ENCODE data around the gene NT5C1B.
A peak's percentile ranks its signal among the peaks of the same experiment; 100 is the strongest.

NT5C1B gene

GRCh38 chr2:18559531-18560030, 29.8 kb downstream of the NT5C1B start:
- Histone ChIP-seq H3K27ac (peak overlapping the region; percentile 93), H3K36me3 (peaks cover 24% of the 10 kb centered on the region), H3K4me3 (peak overlapping the region; percentile 92), H3K4me1 (peaks cover 14% of the 10 kb centered on the region), H4K20me1 (peaks cover 33% of the 10 kb centered on the region; the same call in 1 of the 2 replicates), H3K4me2 (peak overlapping the region; percentile 84), H3K9me3 (peaks cover 8% of the 10 kb centered on the region), H3K9ac (peak overlapping the region; percentile 91), H3K27me3 (no peaks in the 10 kb centered on the region)
- TF ChIP-seq Cebpa-rat (IDR thresholded peaks at IDR 0.05): no peak

GRCh38 chr2:18558458-18558857, 30.9 kb downstream of the NT5C1B start:
- H3K36me3 ChIP-seq: peaks cover 34% of the 10 kb centered on the region
- no peak overlapping the region for H3K27ac ChIP-seq
- no peak overlapping the region for H3K4me3 ChIP-seq
- peak overlapping the region; percentile 84 for H3K4me2 ChIP-seq
- no peak overlapping the region for H3K9ac ChIP-seq
- H3K4me1 ChIP-seq: peaks cover 14% of the 10 kb centered on the region
- TF ChIP-seq Cebpa-rat (IDR thresholded peaks at IDR 0.05): no peak
- H4K20me1 ChIP-seq: peaks cover 43% of the 10 kb centered on the region; the same call in 1 of the 2 replicates
- no peaks in the 10 kb centered on the region for H3K27me3 ChIP-seq
- no peaks in the 10 kb centered on the region for H3K9me3 ChIP-seq

- Histone ChIP-seq H3K36me3 (peaks cover 36% of the 10 kb centered on the region), H3K4me3 (no peak overlapping the region), H3K27ac (no peak overlapping the region), H3K9ac (no peak overlapping the region), H3K9me3 (no peaks in the 10 kb centered on the region), H4K20me1 (peaks cover 53% of the 10 kb centered on the region), H3K27me3 (no peaks in the 10 kb centered on the region), H3K4me2 (no peak overlapping the region), H3K4me1 (peaks cover 14% of the 10 kb centered on the region)
- no peak for TF ChIP-seq Cebpa-rat (IDR thresholded peaks at IDR 0.05)
Observed at GRCh38 chr2:18557121-18557520, 32.2 kb downstream of the NT5C1B start.

GRCh38 chr2:18552351-18553077, 36.9 kb downstream of the NT5C1B start:
- H3K9me3 ChIP-seq: no peaks in the 10 kb centered on the region
- no peak overlapping the region for H3K9ac ChIP-seq
- H3K27me3 ChIP-seq: no peaks in the 10 kb centered on the region
- no peak for TF ChIP-seq Cebpa-rat (IDR thresholded peaks at IDR 0.05)
- H3K36me3 ChIP-seq: peaks cover 36% of the 10 kb centered on the region
- peaks cover 15% of the 10 kb centered on the region for H3K4me1 ChIP-seq
- no peak overlapping the region for H3K27ac ChIP-seq
- no peak overlapping the region for H3K4me2 ChIP-seq
- H3K4me3 ChIP-seq: no peak overlapping the region
- peaks cover 33% of the 10 kb centered on the region for H4K20me1 ChIP-seq

- H3K4me3 ChIP-seq: no peak overlapping the region
- peaks cover 24% of the 10 kb centered on the region for H4K20me1 ChIP-seq
- H3K27me3 ChIP-seq: no peaks in the 10 kb centered on the region
- no peak overlapping the region for H3K9ac ChIP-seq
- H3K4me1 ChIP-seq: peaks cover 17% of the 10 kb centered on the region
- TF ChIP-seq Cebpa-rat (IDR thresholded peaks at IDR 0.05): no peak
- no peak overlapping the region for H3K4me2 ChIP-seq
- peaks cover 32% of the 10 kb centered on the region for H3K36me3 ChIP-seq
- no peak overlapping the region for H3K27ac ChIP-seq
- H3K9me3 ChIP-seq: no peaks in the 10 kb centered on the region
Observed at GRCh38 chr2:18551623-18552022, 37.7 kb downstream of the NT5C1B start.

GRCh38 chr2:18551169-18551568, 38.2 kb downstream of the NT5C1B start:
- Histone ChIP-seq H3K36me3 (peaks cover 29% of the 10 kb centered on the region), H3K27ac (no peak overlapping the region), H3K4me1 (peaks cover 22% of the 10 kb centered on the region), H4K20me1 (peaks cover 20% of the 10 kb centered on the region), H3K4me3 (no peak overlapping the region), H3K27me3 (no peaks in the 10 kb centered on the region), H3K9ac (no peak overlapping the region), H3K9me3 (no peaks in the 10 kb centered on the region), H3K4me2 (no peak overlapping the region)
- TF ChIP-seq Cebpa-rat (IDR thresholded peaks at IDR 0.05): no peak

GRCh38 chr2:18550433-18550832, 38.9 kb downstream of the NT5C1B start:
- TF ChIP-seq Cebpa-rat (IDR thresholded peaks at IDR 0.05): no peak

GRCh38 chr2:18549083-18549482, 40.3 kb downstream of the NT5C1B start:
- Histone ChIP-seq H3K4me3 (no peak overlapping the region), H3K27ac (no peak overlapping the region), H3K4me2 (peak overlapping the region; percentile 8), H3K9ac (no peak overlapping the region), H3K27me3 (no peaks in the 10 kb centered on the region), H4K20me1 (peaks cover 16% of the 10 kb centered on the region), H3K9me3 (no peaks in the 10 kb centered on the region), H3K4me1 (peaks cover 23% of the 10 kb centered on the region), H3K36me3 (peaks cover 13% of the 10 kb centered on the region)
- TF ChIP-seq Cebpa-rat (IDR thresholded peaks at IDR 0.05): no peak

More at GRCh38 chr2:18550433-18550832, 38.9 kb downstream of the NT5C1B start:
- H3K4me3 ChIP-seq: no peak overlapping the region
- no peak overlapping the region for H3K9ac ChIP-seq
- H4K20me1 ChIP-seq: peaks cover 20% of the 10 kb centered on the region
- H3K4me2 ChIP-seq: no peak overlapping the region
- H3K36me3 ChIP-seq: peaks cover 25% of the 10 kb centered on the region
- H3K27me3 ChIP-seq: no peaks in the 10 kb centered on the region
- H3K4me1 ChIP-seq: peaks cover 23% of the 10 kb centered on the region
- no peak overlapping the region for H3K27ac ChIP-seq
- H3K9me3 ChIP-seq: no peaks in the 10 kb centered on the region

- H3K27me3 ChIP-seq: no peaks in the 10 kb centered on the region
- H4K20me1 ChIP-seq: peaks cover 12% of the 10 kb centered on the region
- TF ChIP-seq Cebpa-rat (IDR thresholded peaks at IDR 0.05): no peak
- peaks cover 8% of the 10 kb centered on the region; the same call in 1 of the 2 replicates for H3K36me3 ChIP-seq
- no peak overlapping the region for H3K9ac ChIP-seq
- H3K4me2 ChIP-seq: 0 out of 2 replicates have a peak overlapping the region, but pooled peaks have one; percentile 8
- no peak overlapping the region for H3K4me3 ChIP-seq
- H3K9me3 ChIP-seq: no peaks in the 10 kb centered on the region
- H3K27ac ChIP-seq: no peak overlapping the region
- H3K4me1 ChIP-seq: peaks cover 23% of the 10 kb centered on the region
Observed at GRCh38 chr2:18548621-18549020, 40.7 kb downstream of the NT5C1B start.

GRCh38 chr2:18546567-18546966, 42.8 kb downstream of the NT5C1B start:
- peak overlapping the region; percentile 4; the same call in 1 of the 2 replicates for H3K4me2 ChIP-seq
- H3K9ac ChIP-seq: no peak overlapping the region
- no peaks in the 10 kb centered on the region for H3K9me3 ChIP-seq
- no peaks in the 10 kb centered on the region for H3K27me3 ChIP-seq
- no peak overlapping the region for H3K4me3 ChIP-seq
- H3K36me3 ChIP-seq: peaks cover under 1% of the 10 kb centered on the region; the same call in 1 of the 2 replicates
- H3K4me1 ChIP-seq: peaks cover 23% of the 10 kb centered on the region
- no peak for TF ChIP-seq Cebpa-rat (IDR thresholded peaks at IDR 0.05)
- no peak overlapping the region for H3K27ac ChIP-seq
- H4K20me1 ChIP-seq: no peaks in the 10 kb centered on the region
